ENCODE results near the gene LENG8.

The LENG8 gene

GRCh38 chr19:54448774-54449700 is at the start of gene LENG8:
Gene LENG8, plus strand, starts transcription at chr19:54449199. Its CDS starts 2,146 bp downstream, at chr19:54451345.
- peak; percentile 98 for DNase-seq

DNA sequence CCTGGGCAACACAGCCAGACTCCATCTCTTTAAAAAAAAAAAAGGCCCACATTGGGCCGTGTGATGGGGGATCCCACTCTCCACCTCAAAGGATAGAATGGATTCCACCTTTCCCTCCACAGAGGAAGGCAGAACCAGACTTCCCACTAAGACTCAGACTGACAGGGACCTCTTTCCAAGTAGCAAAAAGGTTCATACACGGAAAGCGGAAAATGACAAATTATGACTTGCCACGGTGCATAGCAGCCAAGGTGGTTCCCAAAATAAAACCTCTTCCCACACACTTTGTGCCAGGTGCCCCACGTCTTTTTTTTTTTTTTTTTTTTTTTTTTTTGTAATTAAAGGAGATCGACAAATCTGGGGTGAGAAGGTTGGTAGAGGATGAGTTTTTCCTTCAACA is 48.1 kb upstream of the LENG8 start:
- DNase-seq = no peak

DNA sequence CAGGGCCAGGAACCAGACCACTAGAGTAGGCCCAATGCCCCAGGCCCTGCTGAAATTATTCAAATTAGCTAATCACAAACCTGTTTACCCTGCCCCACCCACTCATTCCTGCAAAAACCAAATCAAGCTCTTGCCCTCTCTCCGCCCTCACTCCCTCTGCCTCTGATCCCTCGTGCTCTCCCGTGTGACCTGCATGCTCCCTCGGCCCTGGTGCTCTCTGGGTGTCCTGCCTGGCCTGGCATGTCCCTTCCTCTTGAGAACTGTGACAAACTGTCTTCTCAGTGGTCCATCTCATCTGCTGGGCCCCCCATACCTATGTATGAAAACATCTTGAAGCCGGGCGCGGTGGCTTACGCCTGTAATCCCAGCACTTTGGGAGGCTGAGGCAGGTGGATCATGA is 45.9 kb upstream of the LENG8 start:
- no peak for DNase-seq

- DNase-seq = no peak
Observed at GRCh38 chr19:54405628-54406027, 43.4 kb upstream of the LENG8 start.

DNA sequence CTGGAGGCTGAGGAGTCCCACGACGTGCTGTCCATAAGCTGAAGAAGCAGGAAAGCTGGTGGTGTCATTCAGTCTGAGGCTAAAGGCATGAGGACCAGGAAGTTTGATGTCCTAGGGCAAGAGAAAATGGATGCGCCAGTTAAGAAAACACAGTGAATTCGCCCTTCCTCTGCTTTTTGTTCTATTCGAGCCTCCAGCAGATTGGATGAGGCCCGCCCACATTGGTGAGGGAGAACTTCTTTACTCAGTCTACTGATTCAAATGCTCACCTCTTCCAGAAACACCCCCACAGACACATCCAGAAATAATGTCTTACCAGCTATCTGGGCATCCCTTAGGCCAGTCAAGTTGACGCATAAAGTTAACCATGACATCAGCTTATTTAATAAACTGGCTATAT is 41.2 kb upstream of the LENG8 start:
- DNase-seq = no peak

GRCh38 chr19:54408456-54409026 is 40.5 kb upstream of the LENG8 start:
- DNase-seq = no peak

- no peak for DNase-seq
Observed at GRCh38 chr19:54411033-54411432, 38.0 kb upstream of the LENG8 start.

DNA sequence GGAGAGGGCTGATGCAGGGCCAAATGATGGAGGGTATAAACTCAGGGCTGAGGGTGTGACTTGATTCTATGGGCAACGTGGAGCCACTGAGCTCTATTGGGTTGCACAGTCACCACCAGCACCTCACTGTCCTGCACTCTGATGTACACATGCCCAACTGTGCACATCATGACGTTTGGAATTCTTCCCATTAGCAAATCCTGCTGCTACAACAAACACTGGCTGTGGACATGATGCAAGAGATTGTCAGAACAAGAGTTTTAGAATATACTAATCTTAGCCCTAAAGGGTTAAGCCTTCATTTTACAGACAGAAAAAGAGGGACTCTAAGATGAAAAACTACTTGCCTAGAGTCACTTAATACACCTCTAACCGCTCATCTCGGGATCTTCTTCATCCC is 36.1 kb upstream of the LENG8 start:
- no peak for DNase-seq

DNA sequence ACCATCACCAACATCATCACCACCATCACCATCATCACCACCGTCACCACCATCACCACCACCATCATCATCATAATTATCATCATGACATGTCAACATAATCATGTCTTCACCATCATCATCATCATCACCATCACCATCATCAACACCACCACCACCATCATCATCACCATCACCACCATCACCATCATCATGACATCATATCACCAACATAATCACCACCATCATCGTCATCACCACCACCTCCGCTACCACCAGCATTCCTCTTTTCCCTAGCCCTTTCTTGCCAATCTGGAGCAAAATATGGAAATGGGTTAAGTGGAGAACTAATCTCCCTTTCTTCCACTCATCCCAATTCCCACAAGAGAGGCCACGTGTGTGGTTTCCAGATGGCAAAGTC is 34.8 kb upstream of the LENG8 start:
- no peak for DNase-seq

DNA sequence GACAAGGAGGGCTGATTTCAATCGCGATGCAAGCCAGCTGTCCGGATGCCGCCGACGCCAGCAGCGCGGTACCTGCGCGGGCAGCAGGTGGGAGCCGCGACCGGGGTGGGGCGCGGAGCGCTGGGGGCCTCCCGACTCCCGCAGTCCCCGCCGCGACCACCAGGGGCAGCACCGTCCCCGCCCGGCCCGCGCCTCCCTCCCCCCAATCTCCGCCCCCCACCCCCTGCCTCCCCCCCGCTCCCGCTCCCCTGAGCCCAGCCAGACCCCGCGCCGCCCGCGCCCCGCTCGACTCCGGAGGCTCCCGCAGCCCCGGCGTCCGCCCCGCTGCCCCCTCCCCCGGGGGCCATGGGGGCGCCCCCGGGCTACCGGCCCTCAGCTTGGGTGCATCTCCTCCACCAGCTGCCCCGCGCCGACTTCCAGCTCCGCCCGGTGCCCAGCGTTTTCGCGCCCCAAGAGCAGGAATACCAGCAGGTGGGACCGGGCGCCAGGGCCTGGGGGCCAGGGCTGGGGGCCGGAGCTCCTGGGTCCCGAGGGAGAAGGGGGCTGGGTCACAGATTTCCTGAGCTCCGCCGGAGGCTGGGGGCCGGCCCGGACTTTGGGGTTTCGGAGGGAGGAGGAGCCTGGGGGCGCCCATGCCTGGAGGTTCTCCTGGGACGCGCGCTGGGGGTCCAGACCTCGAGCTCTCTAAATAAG is 33.6 kb upstream of the LENG8 start, which contains the start of gene TTYH1:
TSS of gene TTYH1 (plus strand) at position 257 of the 693 bp plus-strand sequence. CDS start at position 346, 89 bp downstream.
- no peak for DNase-seq

- DNase-seq = no peak
Observed at GRCh38 chr19:54415901-54416673, 32.9 kb upstream of the LENG8 start.

DNA sequence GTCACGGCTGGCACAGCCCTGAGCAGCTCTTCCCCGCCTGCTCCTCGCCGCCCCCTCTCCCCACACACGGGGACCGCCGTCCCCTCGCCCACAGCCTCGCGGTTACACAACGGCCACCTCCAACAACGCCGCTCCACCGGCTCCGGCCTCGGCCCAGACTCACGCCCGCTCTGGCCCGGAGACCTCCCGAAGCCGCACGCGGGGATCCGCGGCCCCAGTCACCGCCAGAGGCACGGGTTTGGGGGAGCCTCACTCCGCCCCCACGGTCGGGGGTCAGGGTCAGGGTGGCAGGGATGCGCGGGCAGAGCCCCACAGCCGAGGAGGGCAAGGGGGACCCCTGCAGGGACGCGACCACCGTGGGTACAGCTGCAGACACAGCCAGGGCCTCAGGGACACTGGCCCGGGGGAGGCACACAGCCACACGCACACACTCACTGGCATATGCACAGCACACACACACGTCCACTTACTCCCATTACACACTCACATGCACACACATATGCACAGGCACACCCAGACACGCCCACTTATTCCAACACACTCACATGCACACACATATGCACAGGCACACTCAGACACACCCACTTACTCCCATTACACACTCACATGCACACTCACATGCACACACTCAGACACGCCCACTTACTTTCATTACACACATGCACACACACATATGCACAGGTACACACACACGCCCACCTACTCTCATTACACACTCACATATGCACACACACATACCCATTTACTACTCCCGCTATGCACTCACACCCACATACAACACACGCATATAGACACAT is 32.1 kb upstream of the LENG8 start:
- DNase-seq = no peak

DNA sequence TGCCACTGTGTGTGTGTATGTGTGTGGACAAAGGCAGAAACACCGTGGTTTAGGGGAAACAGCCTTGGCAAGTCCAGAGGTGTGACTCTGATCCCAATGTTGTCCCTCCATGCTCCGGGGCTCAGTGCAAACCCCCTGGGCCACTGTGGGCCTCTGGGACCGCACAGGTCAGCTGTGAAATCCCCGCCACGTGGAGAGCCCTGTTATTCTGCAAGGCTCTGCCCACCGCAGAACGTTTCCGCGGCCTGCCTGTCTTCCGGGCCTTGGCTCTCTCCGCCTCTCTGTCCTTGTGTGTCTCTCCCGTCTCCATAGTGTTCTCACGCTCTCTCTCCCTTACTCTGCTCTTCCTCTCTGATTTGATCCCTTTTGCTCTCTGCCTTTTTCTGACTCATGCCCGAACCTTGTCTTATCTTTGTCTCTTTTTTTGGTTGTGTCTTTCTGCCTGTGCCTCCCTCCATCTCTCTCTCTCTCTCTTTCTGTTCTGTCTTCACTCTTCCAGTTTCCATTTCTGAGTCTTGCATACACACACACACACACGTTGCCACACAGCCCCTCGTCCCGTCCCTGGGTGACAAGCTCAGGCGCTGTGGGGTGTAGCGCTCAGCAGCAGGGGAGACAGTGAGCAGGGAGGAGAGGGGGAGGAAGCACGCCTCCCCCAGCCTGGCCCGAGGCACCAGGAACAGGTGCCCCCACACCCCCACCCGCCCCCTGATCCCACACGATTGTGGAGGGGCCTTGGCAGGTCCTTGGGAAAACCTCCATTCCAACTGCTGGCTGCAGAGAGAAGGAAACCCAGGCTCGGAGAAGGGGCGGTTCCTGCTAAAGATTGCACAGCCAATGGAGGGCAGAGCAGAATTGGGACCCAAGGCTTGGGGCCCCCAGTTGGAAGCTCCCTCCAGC is 30.7 kb upstream of the LENG8 start:
- no peak for DNase-seq

DNA sequence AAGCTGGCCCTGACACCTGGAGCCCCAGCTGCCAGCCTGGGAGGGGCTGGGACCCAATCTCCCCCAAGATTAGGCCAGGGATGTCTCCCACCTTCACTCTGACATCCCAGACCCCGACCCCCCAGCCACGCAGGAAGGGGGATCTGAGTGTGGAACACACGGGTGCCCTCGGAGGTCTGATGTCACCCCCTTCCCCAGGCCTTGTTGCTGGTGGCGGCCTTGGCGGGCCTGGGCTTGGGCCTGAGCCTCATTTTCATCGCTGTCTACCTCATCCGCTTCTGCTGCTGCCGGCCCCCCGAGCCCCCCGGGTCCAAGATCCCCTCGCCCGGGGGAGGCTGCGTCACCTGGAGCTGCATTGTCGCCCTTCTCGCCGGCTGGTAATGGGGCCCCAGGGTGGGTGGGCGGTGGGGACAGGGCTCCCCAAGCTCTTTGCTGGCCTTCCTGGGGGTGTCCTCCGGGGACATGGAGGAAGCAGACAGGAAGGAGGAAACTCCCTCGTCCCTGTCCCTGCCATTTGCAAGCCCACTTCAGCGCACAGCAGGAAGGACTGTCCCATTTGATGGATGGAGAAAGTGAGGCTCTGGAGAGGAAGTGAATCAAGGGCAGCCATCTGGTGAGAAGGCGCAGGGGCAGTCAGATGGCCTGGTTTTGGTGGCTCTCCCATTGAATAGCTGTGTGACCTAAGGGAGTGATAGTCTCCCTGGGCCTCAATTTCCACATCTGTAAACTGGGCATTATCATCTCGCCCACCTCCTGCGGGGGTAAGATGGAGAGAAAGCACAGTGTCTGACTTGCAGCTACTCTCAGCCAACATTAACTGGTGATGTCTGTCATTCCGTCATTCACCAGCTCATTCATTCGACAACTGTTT is 29.8 kb upstream of the LENG8 start:
- no peak for DNase-seq

GRCh38 chr19:54420068-54420382 is 29.0 kb upstream of the LENG8 start:
- no peak for DNase-seq

DNA sequence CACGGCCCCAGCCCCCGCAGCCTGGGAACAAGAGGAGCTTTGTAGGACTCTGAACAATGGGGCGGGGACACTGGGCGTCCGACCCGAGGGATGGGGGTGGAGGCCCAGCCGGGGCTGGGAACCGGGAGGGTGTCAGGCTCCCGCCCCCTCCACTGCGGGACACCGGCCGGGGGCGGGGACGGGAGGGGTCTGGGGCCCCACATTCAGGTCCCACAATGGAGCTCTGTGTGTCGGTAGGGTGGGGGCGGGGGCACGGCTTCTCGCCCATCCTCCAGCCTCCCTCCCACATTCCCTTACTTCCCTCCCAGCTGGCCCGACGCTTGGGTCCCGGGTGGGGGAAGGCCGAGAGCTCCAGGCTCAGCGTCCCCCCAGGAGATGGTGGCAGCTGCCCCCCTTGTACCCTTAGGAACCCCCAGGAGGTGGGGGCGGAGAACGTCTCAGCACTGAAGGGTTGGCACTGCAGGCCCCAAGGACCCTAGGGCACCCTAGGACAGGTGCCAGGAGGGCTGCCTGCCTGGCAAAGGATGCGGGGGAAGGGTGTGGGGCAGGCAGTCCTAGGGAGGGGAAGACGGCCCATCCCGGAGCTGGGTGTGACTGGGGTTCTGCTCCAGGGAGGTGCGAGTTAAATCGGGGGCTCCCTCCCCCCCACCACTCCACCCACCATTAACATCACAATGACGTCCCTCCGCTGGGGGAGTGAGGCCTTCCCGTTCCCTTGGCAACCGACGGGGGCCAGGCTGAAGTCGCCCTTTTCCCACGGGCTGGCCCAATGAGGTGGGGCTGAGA is 28.4 kb upstream of the LENG8 start:
- no peak for DNase-seq

GRCh38 chr19:54421169-54421516 is 27.9 kb upstream of the LENG8 start:
- no peak for DNase-seq

DNA sequence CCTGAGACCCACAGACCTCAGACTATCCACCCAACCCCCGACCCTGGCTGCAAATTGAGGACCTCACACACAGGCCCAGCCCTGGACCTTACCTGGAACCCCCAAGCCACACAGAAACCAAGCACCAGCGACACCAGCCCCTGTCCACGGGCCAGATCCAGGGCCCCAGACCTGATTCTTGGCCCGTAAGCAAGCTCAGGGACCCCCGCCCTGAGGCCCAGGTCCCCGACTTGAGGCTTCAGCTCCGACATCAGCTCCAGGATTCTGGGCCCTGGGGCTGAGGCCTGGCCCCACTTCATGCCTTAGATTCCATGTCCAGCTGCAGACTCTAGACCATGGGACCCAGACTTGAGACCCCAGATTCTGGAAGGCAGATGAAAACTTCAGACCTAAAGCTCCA is 27.5 kb upstream of the LENG8 start:
- no peak for DNase-seq

DNA sequence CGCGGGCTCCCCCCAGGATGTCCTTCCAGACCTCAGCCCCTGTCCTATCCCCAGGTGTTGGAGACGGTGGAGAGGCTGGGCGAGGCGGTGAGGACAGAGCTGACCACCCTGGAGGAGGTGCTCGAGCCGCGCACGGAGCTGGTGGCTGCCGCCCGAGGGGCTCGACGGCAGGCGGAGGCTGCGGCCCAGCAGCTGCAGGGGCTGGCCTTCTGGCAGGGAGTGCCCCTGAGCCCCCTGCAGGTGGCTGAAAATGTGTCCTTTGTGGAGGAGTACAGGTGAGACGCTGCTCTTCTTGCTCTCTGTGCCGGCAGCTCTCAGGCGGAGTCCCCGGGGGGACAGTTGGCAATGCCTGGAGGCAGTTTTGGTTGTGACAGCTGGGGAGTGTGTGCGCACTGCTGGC is 26.9 kb upstream of the LENG8 start:
- DNase-seq = no peak

Data from NCI-H1436 (cell line).